ENCODE results near the gene KCND1. TPM values are rescaled to one million over a fixed set of nuclear protein-coding genes. Genes with fewer than 3 reads are reported as not detected.

KCND1 gene
- total and polyA plus RNA-seq, 8 donors, result 0.15 to 2.4 (median 0.45) TPM; not detected in 3

DNA sequence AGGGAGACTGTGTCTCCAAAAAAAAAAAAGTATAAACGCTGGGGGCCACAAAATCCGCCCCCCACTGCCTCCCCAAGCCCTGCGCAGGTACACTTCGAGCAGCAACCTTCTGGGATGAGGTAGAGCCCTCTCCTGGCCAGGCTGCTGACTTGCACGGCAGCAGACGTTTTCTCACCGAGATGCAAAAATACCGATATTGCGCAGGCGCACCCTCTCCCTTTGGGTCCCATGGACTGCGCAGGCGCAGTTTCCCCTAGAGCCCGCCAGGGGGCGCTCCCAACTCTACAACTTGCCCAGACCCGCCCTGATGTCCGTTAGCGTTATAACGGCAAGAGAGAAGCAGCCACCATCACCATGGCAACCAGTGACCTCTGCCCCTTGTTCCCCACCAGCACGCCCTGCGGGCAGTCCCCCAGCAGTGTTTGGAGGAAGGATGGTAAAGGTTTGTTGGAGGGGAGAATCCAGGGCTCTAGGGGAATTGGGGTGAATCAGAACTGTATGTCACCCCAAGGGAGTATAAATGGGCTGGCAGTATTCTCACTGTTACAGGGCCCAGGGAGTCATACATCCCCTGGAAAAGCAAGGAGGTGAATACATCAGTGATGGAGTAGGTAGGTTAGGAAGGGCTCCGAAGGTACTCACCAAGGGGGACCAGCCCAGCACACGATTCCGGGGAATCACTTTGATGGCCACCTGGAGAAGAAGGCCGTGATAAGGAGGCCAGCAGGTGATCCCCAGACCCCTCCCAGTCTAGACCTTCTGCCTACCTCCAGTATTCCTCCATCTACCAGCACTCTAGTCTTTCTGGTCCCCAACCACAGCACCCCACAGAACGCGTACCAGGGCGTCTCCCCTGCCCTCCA lies 54.3 kb downstream of the KCND1 start:
- 11 to 36% (median 21%) methylated on average over 22 to 27 of the region's 27 CpGs for WGBS, 5 donors
- Histone ChIP-seq H3K4me3 (peak overlapping the region; percentile 56 to 71 (median 58)), H3K36me3 (peaks cover 0 to 36% (median 35%) of the 10 kb centered on the region in 4 donors), H3K4me1 (peaks cover 0 to 31% (median 18%) of the 10 kb centered on the region in 4 donors), H3K9me3 (no peaks in the 10 kb centered on the region), H3K27me3 (no peaks in the 10 kb centered on the region), H3K27ac (peak overlapping the region; percentile 55 to 90 (median 87))
- no peak for TF ChIP-seq POLR2A (IDR thresholded peaks at IDR 0.05)
- TF ChIP-seq EP300 (IDR thresholded peaks at IDR 0.05), result no peak
- TF ChIP-seq, protein P1, sequence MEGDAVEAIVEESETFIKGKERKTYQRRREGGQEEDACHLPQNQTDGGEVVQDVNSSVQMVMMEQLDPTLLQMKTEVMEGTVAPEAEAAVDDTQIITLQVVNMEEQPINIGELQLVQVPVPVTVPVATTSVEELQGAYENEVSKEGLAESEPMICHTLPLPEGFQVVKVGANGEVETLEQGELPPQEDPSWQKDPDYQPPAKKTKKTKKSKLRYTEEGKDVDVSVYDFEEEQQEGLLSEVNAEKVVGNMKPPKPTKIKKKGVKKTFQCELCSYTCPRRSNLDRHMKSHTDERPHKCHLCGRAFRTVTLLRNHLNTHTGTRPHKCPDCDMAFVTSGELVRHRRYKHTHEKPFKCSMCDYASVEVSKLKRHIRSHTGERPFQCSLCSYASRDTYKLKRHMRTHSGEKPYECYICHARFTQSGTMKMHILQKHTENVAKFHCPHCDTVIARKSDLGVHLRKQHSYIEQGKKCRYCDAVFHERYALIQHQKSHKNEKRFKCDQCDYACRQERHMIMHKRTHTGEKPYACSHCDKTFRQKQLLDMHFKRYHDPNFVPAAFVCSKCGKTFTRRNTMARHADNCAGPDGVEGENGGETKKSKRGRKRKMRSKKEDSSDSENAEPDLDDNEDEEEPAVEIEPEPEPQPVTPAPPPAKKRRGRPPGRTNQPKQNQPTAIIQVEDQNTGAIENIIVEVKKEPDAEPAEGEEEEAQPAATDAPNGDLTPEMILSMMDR (IDR thresholded peaks at IDR 0.05), result peak in 5 of 7 experiments; percentile 90 to 98 (median 96)
- peak in 2 of 3 donors; percentile 17 to 66 for TF ChIP-seq POLR2AphosphoS5 (IDR thresholded peaks at IDR 0.05)
- intact Hi-C loops (cut with DNase I; ENCODE audit: low total_unique reads), result no loop called here
- DNase-seq, result peak; percentile 92 to 96

DNA sequence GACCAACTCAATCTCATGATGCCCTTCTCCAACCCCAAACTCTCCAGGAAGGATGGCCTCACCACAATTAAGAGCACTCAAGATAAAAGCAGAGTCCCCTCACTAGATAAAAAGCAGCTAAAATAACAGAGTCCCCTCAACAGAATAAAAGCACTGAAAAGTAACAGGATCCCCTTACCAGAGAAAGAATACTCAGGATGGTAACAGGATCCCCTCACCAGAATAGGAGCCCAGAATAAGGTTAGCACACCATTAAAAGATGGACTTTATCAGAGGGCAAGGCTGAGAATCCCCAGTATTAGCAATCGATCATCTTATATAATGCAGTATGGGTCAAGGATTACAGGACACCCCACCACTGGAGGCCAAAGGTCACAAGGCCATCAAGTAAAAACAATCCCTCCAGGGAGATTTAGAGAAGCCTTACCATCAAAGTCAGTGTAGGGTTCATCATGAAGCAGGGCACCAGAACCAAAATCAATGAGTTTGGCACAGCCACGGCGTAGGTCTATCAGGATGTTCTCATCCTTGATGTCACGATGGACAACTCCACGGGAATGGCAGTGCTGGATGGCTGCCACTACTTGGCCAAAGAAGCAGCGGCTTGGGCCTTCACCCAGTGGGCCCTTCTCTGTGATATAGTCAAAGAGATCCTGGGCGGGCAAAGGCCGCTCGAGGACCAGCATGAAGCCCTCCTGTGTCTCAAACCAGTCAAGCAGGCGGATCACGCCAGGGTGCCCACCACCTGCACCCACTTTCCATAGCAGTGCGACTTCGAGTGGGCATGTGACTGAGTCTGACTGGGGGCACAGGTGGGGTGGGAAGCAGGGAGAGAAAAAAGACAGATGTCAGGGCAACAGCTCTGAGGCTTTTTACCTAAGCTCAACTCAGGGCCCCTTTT lies 56.8 kb downstream of the KCND1 start:
- DNase-seq, result no peak
- H3K36me3 ChIP-seq, result peaks cover 0 to 29% (median 22%) of the 10 kb centered on the region in 4 donors
- H3K4me1 ChIP-seq, result peaks cover 0 to 33% (median 27%) of the 10 kb centered on the region in 4 donors
- no peak for TF ChIP-seq POLR2A (IDR thresholded peaks at IDR 0.05)
- TF ChIP-seq, protein P1 (IDR thresholded peaks at IDR 0.05), result no peak
- no peak for TF ChIP-seq EP300 (IDR thresholded peaks at IDR 0.05)
- TF ChIP-seq POLR2AphosphoS5 (IDR thresholded peaks at IDR 0.05), result no peak
- intact Hi-C loops (cut with DNase I; ENCODE audit: low total_unique reads), result no loop called here
- no peak overlapping the region for H3K4me3 ChIP-seq
- no peak overlapping the region for H3K27ac ChIP-seq
- peaks cover 0 to 10% (median 0%) of the 10 kb centered on the region in 4 donors for H3K9me3 ChIP-seq
- 86 to 97% (median 91%) methylated on average over 6 to 13 of the region's 13 CpGs for WGBS, 5 donors
- no peaks in the 10 kb centered on the region for H3K27me3 ChIP-seq

DNA sequence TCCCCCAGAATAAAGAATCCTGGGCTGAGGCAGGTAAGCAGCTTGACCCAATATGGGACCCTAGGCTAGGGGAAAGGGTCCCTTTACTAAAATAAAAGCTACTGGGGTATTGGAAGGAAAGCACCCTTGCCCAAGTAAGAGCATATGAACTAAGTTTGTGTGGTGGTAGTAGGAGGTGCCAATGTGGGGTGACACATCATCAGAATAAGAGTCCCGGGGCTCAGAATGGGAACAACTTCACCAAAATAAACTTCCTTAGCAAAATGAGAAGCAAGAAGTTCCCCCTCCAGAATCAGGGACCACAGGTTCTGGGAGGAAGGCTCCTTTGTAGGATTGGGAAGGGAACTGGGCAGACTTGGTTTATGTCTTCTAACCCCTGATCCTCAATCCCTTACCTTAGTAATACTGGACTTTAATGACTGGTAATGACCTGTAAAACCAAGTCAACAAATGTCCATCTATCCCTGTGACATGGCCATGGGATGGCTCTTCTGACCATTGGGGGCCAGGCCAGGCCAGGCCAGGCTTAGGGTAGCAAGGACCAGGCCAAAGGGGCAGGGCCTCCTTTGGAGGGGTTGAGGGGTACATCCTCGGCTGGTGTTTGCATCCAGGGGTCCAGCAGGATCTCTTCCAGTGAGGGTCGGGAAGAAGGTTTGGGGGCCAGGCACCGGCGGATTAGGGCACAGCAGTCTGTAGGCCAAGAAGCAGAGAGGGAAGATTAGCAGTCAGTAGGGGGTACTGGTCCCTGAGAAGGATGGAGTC lies 57.9 kb downstream of the KCND1 start:
- intact Hi-C loops (cut with DNase I; ENCODE audit: low total_unique reads), result no loop called here
- TF ChIP-seq POLR2A (IDR thresholded peaks at IDR 0.05) (no peak), EP300 (IDR thresholded peaks at IDR 0.05) (no peak), POLR2AphosphoS5 (IDR thresholded peaks at IDR 0.05) (no peak)
- TF ChIP-seq, protein P1 (IDR thresholded peaks at IDR 0.05), result no peak
- peaks cover 0 to 29% (median 27%) of the 10 kb centered on the region in 4 donors for H3K36me3 ChIP-seq
- no peak overlapping the region for H3K4me3 ChIP-seq
- peaks cover 0 to 10% (median 0%) of the 10 kb centered on the region in 4 donors for H3K9me3 ChIP-seq
- H3K4me1 ChIP-seq, result peaks cover 0 to 32% (median 22%) of the 10 kb centered on the region in 4 donors
- 83 to 92% (median 88%) methylated on average over 4 to 5 of the region's 5 CpGs for WGBS, 5 donors
- no peak for DNase-seq
- H3K27me3 ChIP-seq, result no peaks in the 10 kb centered on the region
- H3K27ac ChIP-seq, result no peak overlapping the region

All from stomach (tissue), 9 donors.